RWPE2 (cell line): ENCODE results near the gene DMD.

Experiments used
- ATAC-seq: fragments of 200-7000 bp; cut with Tn5 transposase; 3 replicates; pipeline ENCODE4 v1.9.1; 2021; ENCODE audit warnings: low read depth
- DNase-seq: peaks from one replicate; pipeline ENCODE4 v3.0.0-alpha.2; 2020; ENCODE audit warnings: low spot score
- H3K27ac ChIP-seq: fragments of 450-650 bp; 2 replicates; pipeline ENCODE4 v1.5.1; 2017; ENCODE audit warnings: mild to moderate bottlenecking; ENCODE audit not compliant: poor library complexity, severe bottlenecking
- H3K27me3 ChIP-seq: fragments of 250-450 bp; sonication (Bioruptor Pico); 2 replicates; pipeline ENCODE4 v1.5.1; 2021; ENCODE audit warnings: mild to moderate bottlenecking, moderate library complexity; ENCODE audit not compliant: insufficient read depth, poor library complexity, severe bottlenecking
- H3K36me3 ChIP-seq: fragments of 250-450 bp; sonication (Bioruptor Pico); 2 replicates; pipeline ENCODE4 v1.5.1; 2020; ENCODE audit warnings: low read depth, mild to moderate bottlenecking, moderate library complexity
- H3K4me1 ChIP-seq: fragments of 250-450 bp; sonication (Bioruptor Pico); 2 replicates; pipeline ENCODE4 v1.5.1; 2021; ENCODE audit warnings: mild to moderate bottlenecking, moderate library complexity; ENCODE audit not compliant: insufficient read depth, poor library complexity, severe bottlenecking
- H3K4me3 ChIP-seq: fragments of 250-450 bp; sonication (Bioruptor Pico); 2 replicates; pipeline ENCODE4 v1.5.1; 2021; ENCODE audit warnings: mild to moderate bottlenecking, moderate library complexity; ENCODE audit not compliant: severe bottlenecking
- H3K9me3 ChIP-seq: fragments of 250-450 bp; sonication (Bioruptor Pico); 2 replicates; pipeline ENCODE4 v1.5.1; 2021; ENCODE audit warnings: mild to moderate bottlenecking, moderate library complexity; ENCODE audit not compliant: severe bottlenecking
- TF ChIP-seq, protein P1 (sequence below): fragments of 450-650 bp; IDR thresholded peaks from one replicate; pipeline ENCODE4 v1.5.1; 2017; ENCODE audit warnings: mild to moderate bottlenecking, moderate library complexity; ENCODE audit not compliant: poor library complexity, severe bottlenecking

Gene DMD

DNA sequence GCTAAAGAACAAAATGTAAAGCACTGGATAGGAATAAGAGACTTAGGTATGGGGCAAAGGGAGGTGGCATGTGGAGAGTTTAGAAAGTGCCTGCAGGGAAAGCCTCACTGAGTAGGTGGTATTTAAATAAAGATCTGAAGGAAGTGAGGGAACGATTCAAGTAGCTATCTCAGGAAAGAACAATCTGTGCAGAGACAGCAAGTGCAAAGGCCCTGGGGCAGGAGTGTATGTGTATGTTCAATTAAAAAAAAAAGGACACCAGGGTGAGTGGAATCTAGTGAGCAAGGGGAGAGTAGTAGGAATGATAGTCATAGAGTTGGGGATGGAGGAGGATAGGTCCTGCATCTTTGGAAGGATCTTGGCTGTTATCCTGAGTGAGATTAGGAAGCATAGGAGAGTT, 1359.6 kb downstream of the DMD start:
- Histone ChIP-seq H3K4me3 (no peak overlapping the region), H3K27ac (no peak overlapping the region), H3K4me1 (no peaks in the 10 kb centered on the region), H3K36me3 (no peaks in the 10 kb centered on the region), H3K9me3 (no peaks in the 10 kb centered on the region), H3K27me3 (no peaks in the 10 kb centered on the region)
- TF ChIP-seq, protein P1, sequence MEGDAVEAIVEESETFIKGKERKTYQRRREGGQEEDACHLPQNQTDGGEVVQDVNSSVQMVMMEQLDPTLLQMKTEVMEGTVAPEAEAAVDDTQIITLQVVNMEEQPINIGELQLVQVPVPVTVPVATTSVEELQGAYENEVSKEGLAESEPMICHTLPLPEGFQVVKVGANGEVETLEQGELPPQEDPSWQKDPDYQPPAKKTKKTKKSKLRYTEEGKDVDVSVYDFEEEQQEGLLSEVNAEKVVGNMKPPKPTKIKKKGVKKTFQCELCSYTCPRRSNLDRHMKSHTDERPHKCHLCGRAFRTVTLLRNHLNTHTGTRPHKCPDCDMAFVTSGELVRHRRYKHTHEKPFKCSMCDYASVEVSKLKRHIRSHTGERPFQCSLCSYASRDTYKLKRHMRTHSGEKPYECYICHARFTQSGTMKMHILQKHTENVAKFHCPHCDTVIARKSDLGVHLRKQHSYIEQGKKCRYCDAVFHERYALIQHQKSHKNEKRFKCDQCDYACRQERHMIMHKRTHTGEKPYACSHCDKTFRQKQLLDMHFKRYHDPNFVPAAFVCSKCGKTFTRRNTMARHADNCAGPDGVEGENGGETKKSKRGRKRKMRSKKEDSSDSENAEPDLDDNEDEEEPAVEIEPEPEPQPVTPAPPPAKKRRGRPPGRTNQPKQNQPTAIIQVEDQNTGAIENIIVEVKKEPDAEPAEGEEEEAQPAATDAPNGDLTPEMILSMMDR, result no peak
- ATAC-seq, result no peak
- no peak for DNase-seq

DNA sequence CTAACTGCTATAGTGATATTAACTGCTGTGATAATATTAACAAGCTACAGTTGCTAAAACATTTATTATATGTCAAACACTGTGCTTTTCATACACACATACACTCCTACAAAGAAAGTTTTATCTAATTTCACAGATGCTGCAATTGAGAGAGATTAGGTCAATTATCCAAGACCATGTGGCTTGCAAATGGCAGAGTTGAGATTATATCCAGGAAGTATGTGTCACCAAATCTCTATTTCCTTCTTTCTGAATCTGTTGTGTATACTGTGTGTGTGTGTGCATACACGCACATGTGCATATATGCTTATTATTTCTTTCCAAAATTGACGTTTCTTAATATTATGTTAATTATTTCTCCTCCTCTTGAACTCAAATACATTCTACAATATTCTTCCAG, 1363.6 kb downstream of the DMD start:
- no peak for ATAC-seq

DNA sequence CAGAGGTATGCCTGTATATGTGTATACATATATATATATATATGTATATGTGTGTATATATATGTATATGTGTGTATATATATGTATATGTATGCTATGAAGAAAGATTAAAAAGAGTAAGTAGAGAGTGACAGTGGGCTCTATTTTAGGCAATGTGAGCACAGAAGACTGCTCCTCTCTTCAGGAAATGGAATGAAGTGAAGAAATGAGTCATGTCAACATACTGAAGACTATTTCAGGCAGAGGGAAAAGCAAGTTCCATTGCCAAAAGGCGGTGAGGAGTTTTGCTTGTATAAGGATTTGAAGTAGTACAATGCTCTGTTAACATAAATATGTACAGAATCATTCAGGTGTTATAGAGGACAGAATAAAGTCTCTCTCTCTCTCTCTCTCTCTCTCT, 1366.3 kb downstream of the DMD start:
- Histone ChIP-seq H3K9me3 (no peaks in the 10 kb centered on the region), H3K4me3 (no peak overlapping the region), H3K36me3 (no peaks in the 10 kb centered on the region), H3K27me3 (no peaks in the 10 kb centered on the region), H3K27ac (no peak overlapping the region), H3K4me1 (no peaks in the 10 kb centered on the region)
- TF ChIP-seq, protein P1, result no peak
- ATAC-seq (no peak), DNase-seq (no peak)

More for the DNA sequence above, 1363.6 kb downstream of the DMD start:
- H3K9me3 ChIP-seq, result no peaks in the 10 kb centered on the region
- no peaks in the 10 kb centered on the region for H3K27me3 ChIP-seq
- TF ChIP-seq, protein P1, result no peak
- no peaks in the 10 kb centered on the region for H3K36me3 ChIP-seq
- H3K4me1 ChIP-seq, result no peaks in the 10 kb centered on the region
- no peak overlapping the region for H3K27ac ChIP-seq
- no peak for DNase-seq
- H3K4me3 ChIP-seq, result no peak overlapping the region

DNA sequence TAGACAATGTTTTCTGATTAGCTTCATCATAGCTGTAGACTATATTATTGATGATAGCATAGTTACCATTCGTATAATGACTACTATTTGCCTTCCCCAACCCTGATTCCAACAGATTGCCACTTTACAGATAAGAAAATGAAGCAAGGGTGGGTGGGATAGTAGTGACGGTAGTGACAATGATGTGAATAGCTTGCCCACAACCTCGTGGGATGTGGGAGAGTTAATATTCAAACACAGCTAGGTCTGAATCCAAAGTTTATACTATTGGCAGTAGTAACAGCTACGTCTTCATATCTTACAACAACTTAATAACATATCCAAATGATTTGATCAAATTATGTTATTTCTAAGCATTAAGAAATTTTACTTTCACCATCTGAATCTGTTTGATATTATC, 1372.7 kb downstream of the DMD start:
- DNase-seq, result no peak
- Histone ChIP-seq H3K9me3 (no peaks in the 10 kb centered on the region), H3K4me1 (no peaks in the 10 kb centered on the region), H3K27ac (no peak overlapping the region), H3K36me3 (no peaks in the 10 kb centered on the region), H3K27me3 (no peaks in the 10 kb centered on the region), H3K4me3 (no peak overlapping the region)
- TF ChIP-seq, protein P1, result no peak
- ATAC-seq, result no peak

DNA sequence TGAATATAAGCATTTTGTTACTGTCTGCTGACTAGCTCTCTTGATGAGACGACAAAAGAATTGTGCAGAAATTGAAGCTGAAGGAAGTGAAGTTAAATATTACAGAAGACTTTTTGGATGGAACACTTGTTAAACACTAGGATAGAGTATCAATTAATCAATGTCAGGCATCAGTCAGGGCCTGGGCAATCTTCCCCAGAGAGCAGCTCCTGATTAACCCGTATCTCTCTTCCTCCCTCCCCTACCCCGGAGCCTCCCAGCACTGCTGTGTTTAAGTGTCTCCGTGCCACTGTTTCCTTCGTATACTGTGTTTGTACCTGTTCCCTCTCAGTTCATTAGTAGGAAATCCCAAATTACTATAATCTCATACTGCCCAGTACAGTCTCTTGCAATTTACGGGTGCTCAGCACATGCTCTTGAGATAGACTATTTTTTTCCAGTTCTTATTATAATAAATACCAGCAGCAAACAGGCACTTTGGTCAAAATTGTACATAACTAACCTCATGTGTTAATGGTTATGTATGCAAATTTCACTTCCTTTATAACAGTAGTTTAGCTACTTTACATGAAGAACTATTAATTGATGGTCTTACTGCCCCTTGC, 1373.8 kb downstream of the DMD start:
- Histone ChIP-seq H3K9me3 (no peaks in the 10 kb centered on the region), H3K27ac (no peak overlapping the region), H3K36me3 (no peaks in the 10 kb centered on the region), H3K27me3 (no peaks in the 10 kb centered on the region), H3K4me1 (no peaks in the 10 kb centered on the region), H3K4me3 (no peak overlapping the region)
- ATAC-seq (no peak), DNase-seq (no peak)
- TF ChIP-seq, protein P1, result no peak
